Small intestine (tissue), 7 donors: ENCODE data around the gene CCDC78. TPM values are rescaled to one million over a fixed set of nuclear protein-coding genes. Genes with fewer than 3 reads are reported as not detected.
"Not testable (repeated sequence)": the region's sequence is repeated elsewhere in the genome, so short reads cannot be mapped to it uniquely, and the experiment has no call there.

ENCODE experiments used
- DNase-seq, 2 donors: peaks; one replicate each; pipeline versions ENCODE4 v3.0.0 to v3.0.0-alpha.2; 2013
- FAIRE-seq: peaks from 2 replicates; lab custom pipeline; 2012; peaks lifted over from hg19 to GRCh38; lab: Jason Lieb, UNC
- H3K27ac ChIP-seq, 3 donors: one replicate each; pipeline ENCODE4 v1.5.1; 2013; ENCODE audit warnings: low read length in 2 of 3, mild to moderate bottlenecking in 2 of 3, control low read depth in 1 of 3, inconsistent platforms in 1 of 3, low read depth in 1 of 3, moderate library complexity in 1 of 3
- H3K27me3 ChIP-seq, 3 donors: one replicate each; pipeline ENCODE4 v1.6.1; 2013; ENCODE audit warnings: low read length in 3 of 3, inconsistent platforms in 1 of 3; ENCODE audit not compliant: control insufficient read depth in 3 of 3, insufficient read depth in 3 of 3
- H3K36me3 ChIP-seq, 3 donors: one replicate each; pipeline ENCODE4 v1.6.1; 2013; ENCODE audit warnings: low read length in 3 of 3, inconsistent platforms in 1 of 3, low read depth in 1 of 3, mild to moderate bottlenecking in 1 of 3, moderate library complexity in 1 of 3; ENCODE audit not compliant: control insufficient read depth in 3 of 3, insufficient read depth in 2 of 3
- H3K4me1 ChIP-seq, 3 donors: one replicate each; pipeline ENCODE4 v1.6.1; 2013; ENCODE audit warnings: low read length in 2 of 3, inconsistent platforms in 1 of 3, low read depth in 1 of 3, mild to moderate bottlenecking in 1 of 3, moderate library complexity in 1 of 3; ENCODE audit not compliant: control insufficient read depth in 3 of 3, insufficient read depth in 2 of 3
- H3K4me3 ChIP-seq, 3 donors: one replicate each; pipeline ENCODE4 v1.5.1; 2013; ENCODE audit warnings: low read length in 3 of 3, control low read depth in 1 of 3, inconsistent platforms in 1 of 3, low read depth in 1 of 3, mild to moderate bottlenecking in 1 of 3, moderate library complexity in 1 of 3
- H3K9me3 ChIP-seq, 2 donors: one replicate each; pipeline ENCODE4 v1.6.1; 2013; ENCODE audit warnings: low read depth in 1 of 2, low read length in 1 of 2; ENCODE audit not compliant: control insufficient read depth in 2 of 2, insufficient read depth in 1 of 2
- whole genome bisulfite sequencing, 3 donors: extraction: QIAGEN DNeasy Blood & Tissue Kit; methylation state at CpG; one replicate each; pipeline ENCODE4 v1.1.7; 2013; 5-methylcytosine and 5-hydroxymethylcytosine counted together
- polyA plus RNA-seq, 4 donors: library from polyadenylated mRNA; stranded (reverse) in 3 of 4; unstranded in 1 of 4; fragments of 200-250 nt in 3 of 4; fragments of 120-200 nt in 1 of 4; gene quantifications; one replicate each; pipeline versions ENCODE4 v1.2.1 to v1.2.3, GENCODE V29; 2013
- donor health status: healthy with polysubstance abuse.
- donor health status: control.
- donor health status: control.
- donor health status: Bipolar disorder and iron deficiency.
- donor health status: healthy.

The CCDC78 gene
- polyA plus RNA-seq, 4 donors: 0.72 to 1.6 (median 0.95) TPM; not detected in 1

DNA sequence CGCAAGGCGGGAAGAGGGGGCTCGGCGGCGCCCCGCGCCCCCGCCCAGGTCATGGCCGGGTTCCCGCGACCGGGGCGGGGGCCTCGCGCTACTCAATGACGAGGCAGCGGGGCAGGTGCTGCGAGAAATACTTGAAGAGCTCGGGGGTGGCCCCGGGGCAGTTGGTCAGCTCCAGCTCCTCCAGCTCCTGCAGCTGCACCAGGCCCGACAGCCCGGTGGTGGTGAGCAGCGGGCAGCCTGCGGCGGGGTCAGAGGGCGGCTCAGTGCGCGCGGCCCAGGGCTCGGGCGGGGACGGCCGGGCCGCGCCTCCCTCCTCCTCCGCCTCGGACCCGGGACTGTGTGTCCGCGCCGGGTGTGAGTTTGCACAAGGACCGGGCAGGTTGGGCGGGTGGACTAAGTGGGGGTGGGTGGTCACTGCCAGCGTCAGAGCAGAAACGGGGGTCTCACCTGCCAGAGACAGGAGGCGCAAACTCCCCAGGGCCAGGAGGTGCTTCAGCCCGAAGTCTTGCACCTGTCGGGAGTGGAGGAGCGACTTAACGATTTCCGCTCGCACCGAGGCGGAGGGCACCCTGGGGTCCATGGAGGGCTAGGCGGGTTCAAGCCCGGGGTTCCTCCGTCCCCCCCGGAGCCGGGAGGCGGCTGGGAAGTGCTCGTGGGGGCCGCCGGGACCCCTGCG is 31.9 kb downstream of the CCDC78 start:
- no peaks in the 10 kb centered on the region for H3K9me3 ChIP-seq
- no peaks in the 10 kb centered on the region for H3K36me3 ChIP-seq
- 2% methylated on average over 38 to 64 of the region's 64 CpGs for WGBS, 3 donors
- FAIRE-seq (no peak), DNase-seq (no peak)
- peaks cover 3 to 61% (median 5%) of the 10 kb centered on the region in 3 donors for H3K27me3 ChIP-seq
- H3K4me3 ChIP-seq: peak overlapping the region in 1 of 3 donors; percentile 28
- no peak overlapping the region for H3K27ac ChIP-seq
- peaks cover 3 to 20% (median 6%) of the 10 kb centered on the region in 3 donors for H3K4me1 ChIP-seq

- Histone ChIP-seq H3K9me3 (no peaks in the 10 kb centered on the region), H3K4me3 (peak overlapping the region in 1 of 3 donors; percentile 28), H3K4me1 (peaks cover 6 to 24% (median 8%) of the 10 kb centered on the region in 3 donors), H3K27ac (no peak overlapping the region), H3K36me3 (no peaks in the 10 kb centered on the region), H3K27me3 (peaks cover 3 to 56% (median 5%) of the 10 kb centered on the region in 3 donors)
- 1 to 7% (median 7%) methylated on average over 16 to 37 of the region's 37 CpGs for WGBS, 3 donors
- peak in 1 of 2 donors; percentile 26 for DNase-seq
- FAIRE-seq: no peak
Observed at GRCh38 chr16:693766-694165, 32.5 kb downstream of the CCDC78 start.

- Histone ChIP-seq H3K27ac (no peak overlapping the region), H3K4me1 (peaks cover 6 to 24% (median 8%) of the 10 kb centered on the region in 3 donors), H3K36me3 (no peaks in the 10 kb centered on the region), H3K9me3 (no peaks in the 10 kb centered on the region), H3K27me3 (peaks cover 3 to 53% (median 5%) of the 10 kb centered on the region in 3 donors), H3K4me3 (no peak overlapping the region)
- FAIRE-seq (no peak), DNase-seq (no peak)
- 18 to 34% (median 32%) methylated on average over 18 to 22 of the region's 22 CpGs for WGBS, 3 donors
Observed at GRCh38 chr16:693364-693763, 32.9 kb downstream of the CCDC78 start.

- H3K27ac ChIP-seq: no peak overlapping the region
- no peak for FAIRE-seq
Observed at GRCh38 chr16:692356-693108, 33.7 kb downstream of the CCDC78 start.

GRCh38 chr16:691242-691641 is 35.0 kb downstream of the CCDC78 start:
- FAIRE-seq: not testable (repeated sequence)
- 82 to 90% (median 88%) methylated on average over 16 of the region's 16 CpGs for WGBS, 3 donors
- H3K4me1 ChIP-seq: peaks cover 6 to 24% (median 8%) of the 10 kb centered on the region in 3 donors

More at GRCh38 chr16:692356-693108, 33.7 kb downstream of the CCDC78 start:
- H3K9me3 ChIP-seq: no peaks in the 10 kb centered on the region
- no peak overlapping the region for H3K4me3 ChIP-seq
- peaks cover 0 to 6% (median 0%) of the 10 kb centered on the region in 3 donors for H3K36me3 ChIP-seq
- H3K27me3 ChIP-seq: peaks cover 3 to 51% (median 5%) of the 10 kb centered on the region in 3 donors
- peaks cover 6 to 24% (median 8%) of the 10 kb centered on the region in 3 donors for H3K4me1 ChIP-seq
- DNase-seq: no peak
- 39 to 59% (median 50%) methylated on average over 10 of the region's 10 CpGs for WGBS, 3 donors

GRCh38 chr16:689175-689897 is 36.9 kb downstream of the CCDC78 start:
- Histone ChIP-seq H3K4me3 (peak overlapping the region; percentile 68 to 93 (median 88)), H3K27me3 (peaks cover 0 to 27% (median 0%) of the 10 kb centered on the region in 3 donors), H3K4me1 (peaks cover 3 to 9% (median 8%) of the 10 kb centered on the region in 3 donors), H3K36me3 (peaks cover 0 to 36% (median 4%) of the 10 kb centered on the region in 3 donors), H3K27ac (peak overlapping the region; percentile 62 to 75 (median 68)), H3K9me3 (no peaks in the 10 kb centered on the region)
- no peak for FAIRE-seq
- no peak for DNase-seq
- 77 to 83% (median 79%) methylated on average over 26 of the region's 26 CpGs for WGBS, 3 donors

More at GRCh38 chr16:691242-691641, 35.0 kb downstream of the CCDC78 start:
- not testable (repeated sequence) for H3K4me3 ChIP-seq, H3K27ac ChIP-seq, DNase-seq, H3K9me3 ChIP-seq
- Histone ChIP-seq H3K27me3 (peaks cover 0 to 45% (median 3%) of the 10 kb centered on the region in 3 donors), H3K36me3 (peaks cover 0 to 19% (median 2%) of the 10 kb centered on the region in 3 donors)

- Histone ChIP-seq H3K36me3 (peaks cover 3 to 48% (median 7%) of the 10 kb centered on the region in 3 donors), H3K27ac (no peak overlapping the region), H3K4me1 (peaks cover 3 to 20% (median 8%) of the 10 kb centered on the region in 3 donors), H3K4me3 (no peak overlapping the region), H3K27me3 (peaks cover 0 to 11% (median 0%) of the 10 kb centered on the region in 3 donors), H3K9me3 (no peaks in the 10 kb centered on the region)
- FAIRE-seq (no peak), DNase-seq (no peak)
- 89 to 95% (median 94%) methylated on average over 19 of the region's 19 CpGs for WGBS, 3 donors
Observed at GRCh38 chr16:687499-687898, 38.7 kb downstream of the CCDC78 start.
